GM13977 (cell line): ENCODE results near the gene RAB11FIP3.

ENCODE experiments used
- DNase-seq: peaks from one replicate; pipeline ENCODE4 v3.0.0; 2012; ENCODE audit warnings: low spot score
- in situ Hi-C: fragments of 300-500 bp; cut with MboI; formaldehyde crosslinking; loops from one replicate; pipeline ENCODE4 v1.12.0; 2022; ENCODE audit warnings: low sequenced_read_pairs, low pct_unique_long_range_greater_than_20kb, mixed read lengths, inconsistent platforms; ENCODE audit not compliant: unreplicated experiment
- TF ChIP-seq, protein P1 (sequence below): IDR thresholded peaks from 2 replicates; pipeline ENCODE4 v1.5.1; 2012; ENCODE audit warnings: mild to moderate bottlenecking, control low read depth; ENCODE audit not compliant: insufficient read depth; ENCODE audit errors: extremely low read depth, missing control alignments

RAB11FIP3 gene

DNA sequence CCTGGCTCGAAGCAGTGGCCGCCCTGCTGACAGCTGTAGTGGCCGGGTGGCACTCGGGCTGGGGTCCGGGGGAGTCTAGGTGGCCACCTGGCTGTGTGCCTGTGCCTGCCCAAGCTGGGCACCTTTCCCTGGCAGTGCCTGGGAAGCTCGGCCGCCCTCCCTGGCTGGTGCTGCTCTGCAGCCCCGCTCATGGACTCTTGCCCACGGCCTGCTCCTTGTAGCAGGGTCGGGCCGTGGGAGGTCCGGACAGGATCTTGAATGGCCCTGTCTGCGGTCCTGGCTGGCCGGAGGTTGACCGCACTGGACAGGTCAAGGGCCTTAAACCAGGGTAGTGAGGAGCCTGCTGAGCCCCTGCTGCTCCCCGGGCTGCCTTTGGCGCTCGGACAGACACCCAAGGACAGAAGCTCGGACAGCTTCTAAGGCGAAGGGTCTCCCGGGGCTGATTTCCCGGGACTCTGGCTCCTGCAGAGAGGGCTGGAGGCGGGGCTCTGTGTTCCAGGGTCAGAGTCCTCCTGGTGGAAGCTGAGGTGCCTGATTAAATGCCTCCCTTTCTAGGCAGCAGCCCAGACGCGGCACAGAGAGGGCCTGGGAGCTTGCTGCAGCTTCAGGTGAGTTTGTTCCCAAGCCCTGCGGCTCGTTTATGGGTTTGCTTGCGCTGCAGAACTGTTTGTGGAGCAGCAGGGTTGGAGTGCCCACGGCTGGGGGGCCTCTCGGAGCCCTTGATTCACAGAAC, 108.1 kb downstream of the RAB11FIP3 start:
- DNase-seq, result no peak
- TF ChIP-seq, protein P1, sequence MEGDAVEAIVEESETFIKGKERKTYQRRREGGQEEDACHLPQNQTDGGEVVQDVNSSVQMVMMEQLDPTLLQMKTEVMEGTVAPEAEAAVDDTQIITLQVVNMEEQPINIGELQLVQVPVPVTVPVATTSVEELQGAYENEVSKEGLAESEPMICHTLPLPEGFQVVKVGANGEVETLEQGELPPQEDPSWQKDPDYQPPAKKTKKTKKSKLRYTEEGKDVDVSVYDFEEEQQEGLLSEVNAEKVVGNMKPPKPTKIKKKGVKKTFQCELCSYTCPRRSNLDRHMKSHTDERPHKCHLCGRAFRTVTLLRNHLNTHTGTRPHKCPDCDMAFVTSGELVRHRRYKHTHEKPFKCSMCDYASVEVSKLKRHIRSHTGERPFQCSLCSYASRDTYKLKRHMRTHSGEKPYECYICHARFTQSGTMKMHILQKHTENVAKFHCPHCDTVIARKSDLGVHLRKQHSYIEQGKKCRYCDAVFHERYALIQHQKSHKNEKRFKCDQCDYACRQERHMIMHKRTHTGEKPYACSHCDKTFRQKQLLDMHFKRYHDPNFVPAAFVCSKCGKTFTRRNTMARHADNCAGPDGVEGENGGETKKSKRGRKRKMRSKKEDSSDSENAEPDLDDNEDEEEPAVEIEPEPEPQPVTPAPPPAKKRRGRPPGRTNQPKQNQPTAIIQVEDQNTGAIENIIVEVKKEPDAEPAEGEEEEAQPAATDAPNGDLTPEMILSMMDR, result no peak
- in situ Hi-C loops, result no loop called here

- TF ChIP-seq, protein P1, result no peak
- DNase-seq, result no peak
- in situ Hi-C loops, result no loop called here
Measured at GRCh38 chr16:534135-534534, 108.7 kb downstream of the RAB11FIP3 start.

GRCh38 chr16:534856-535445, 109.5 kb downstream of the RAB11FIP3 start:
- in situ Hi-C loops, result no loop called here
- TF ChIP-seq, protein P1, result no peak
- no peak for DNase-seq

DNA sequence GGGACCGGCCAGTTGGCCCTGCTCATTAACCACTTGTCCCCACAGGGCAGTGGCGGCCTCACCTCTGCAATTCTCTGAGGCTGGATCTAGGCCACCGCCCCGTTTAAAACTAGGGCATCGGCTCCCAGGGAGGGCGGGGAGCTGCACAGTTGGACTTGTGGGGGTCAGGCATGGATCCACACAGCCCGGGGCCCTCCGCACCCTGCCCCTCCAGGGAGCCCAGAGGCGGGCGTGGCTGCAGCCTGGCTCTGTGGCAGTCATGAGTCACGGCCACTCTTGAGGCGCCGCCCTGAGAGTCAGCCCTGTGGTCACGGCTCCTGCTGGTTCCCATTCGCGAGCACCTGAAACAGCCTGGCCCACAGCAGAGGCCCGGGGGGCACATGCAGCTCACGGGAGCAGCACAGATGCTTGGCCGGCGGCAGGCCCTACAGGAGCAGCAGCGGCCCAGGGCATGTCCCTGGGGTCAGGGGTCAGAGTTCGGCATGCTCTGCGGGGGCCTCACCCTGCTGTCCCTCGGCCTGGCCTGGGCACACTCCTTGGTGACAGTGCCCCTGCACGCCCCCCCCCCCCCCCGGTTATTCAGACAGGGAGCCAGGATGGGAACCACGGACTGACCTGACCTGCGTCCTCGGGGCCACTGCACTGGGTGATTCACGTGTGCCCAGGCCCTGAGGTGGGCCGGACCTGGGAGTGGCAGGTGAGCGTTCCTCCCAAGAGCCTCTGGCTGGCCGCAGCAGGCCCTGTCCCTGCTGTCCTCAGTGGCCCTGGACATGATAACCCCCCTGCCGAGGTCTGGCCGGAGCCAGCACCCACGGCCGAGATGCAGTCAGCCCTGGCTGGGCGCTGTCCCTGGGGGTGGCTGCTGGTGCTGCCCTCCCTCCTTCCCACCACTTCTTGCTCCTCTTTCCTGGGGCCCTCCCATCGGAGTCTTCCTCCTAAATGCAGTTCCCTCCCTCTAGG, 110.3 kb downstream of the RAB11FIP3 start:
- TF ChIP-seq, protein P1, result no peak
- DNase-seq, result no peak
- in situ Hi-C loops, result no loop called here

DNA sequence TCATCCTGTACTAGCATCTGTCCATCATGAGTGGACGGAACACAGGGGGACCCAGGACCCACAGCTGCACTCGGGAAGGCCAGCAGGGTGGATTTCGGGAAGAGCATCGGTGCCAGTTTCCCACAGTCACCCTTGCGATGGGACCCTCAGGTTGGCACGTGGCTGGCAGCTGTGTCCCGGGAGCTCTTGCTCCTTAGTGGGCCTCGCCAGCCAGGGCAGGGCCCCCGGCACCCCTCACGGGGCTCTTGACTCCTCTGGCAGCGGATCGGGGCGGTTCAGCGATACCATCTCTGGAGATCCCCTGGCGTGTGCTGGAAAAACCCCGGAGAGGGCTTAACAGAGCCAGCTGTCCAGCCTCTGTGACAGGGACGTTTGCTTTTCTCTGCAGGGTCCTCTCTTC, 111.3 kb downstream of the RAB11FIP3 start:
- TF ChIP-seq, protein P1, result no peak
- no peak for DNase-seq
- in situ Hi-C loops, result no loop called here
